Measurements from ENCODE around the gene TEX44. TPM values are rescaled to one million over a fixed set of nuclear protein-coding genes. Genes with fewer than 3 reads are reported as not detected.
A peak's percentile ranks its signal among the peaks of the same experiment; 100 is the strongest.

Gene TEX44
- total RNA-seq, 1 donor from 2014 or later, result not detected

DNA sequence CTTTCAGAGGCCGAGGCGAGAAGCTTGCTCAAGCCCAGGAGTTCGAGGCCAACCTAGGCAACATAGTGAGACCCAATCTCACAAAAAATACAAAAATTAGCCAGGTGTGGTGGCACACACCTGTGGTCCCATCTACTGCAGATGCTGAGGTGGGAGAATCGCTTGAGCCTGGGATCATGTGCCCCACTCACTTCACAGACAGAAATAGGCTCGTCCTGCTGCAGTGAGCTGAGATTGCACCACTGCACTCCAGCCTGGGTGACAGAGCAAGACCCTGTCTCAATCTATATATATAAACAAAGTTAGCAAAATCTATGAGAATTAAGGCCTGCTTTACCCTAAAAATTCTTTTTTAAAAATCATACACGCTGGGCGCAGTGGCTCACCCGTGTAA is 50.8 kb downstream of the TEX44 start:
- Histone ChIP-seq H3K9ac (ENCODE audit: low read depth in 1 of 3, low read length in 3 of 3) (peak overlapping the region; percentile 73 to 88 (median 86)), H3K36me3 (ENCODE audit: control insufficient read depth in 3 of 3, insufficient read depth in 3 of 3, low read length in 3 of 3) (no peaks in the 10 kb centered on the region), H3K9me3 (ENCODE audit: control insufficient read depth in 3 of 3, low read length in 3 of 3) (no peaks in the 10 kb centered on the region), H3K4me1 (ENCODE audit: control insufficient read depth in 3 of 3, insufficient read depth in 3 of 3, low read length in 3 of 3) (peaks cover 48 to 54% (median 53%) of the 10 kb centered on the region in 3 donors), H3K4me3 (ENCODE audit: low read length in 3 of 3) (peak overlapping the region; percentile 48 to 63 (median 50)), H3K27me3 (ENCODE audit: control insufficient read depth in 3 of 3, insufficient read depth in 3 of 3, low read length in 3 of 3) (no peaks in the 10 kb centered on the region), H3K27ac (ENCODE audit: low read depth, low read length) (peak overlapping the region; percentile 100)

Other genes with a start within 250 kb of the TEX44 start
- gene B3GNT7, start 197.2 kb upstream of the TEX44 start, total RNA-seq, result 0.52 TPM
- 110 TPM for gene NCL, start 128.4 kb upstream of the TEX44 start, total RNA-seq
- gene NMUR1, start 62.4 kb upstream of the TEX44 start, total RNA-seq, result 0.52 TPM
- gene PTMA, start 115.7 kb downstream of the TEX44 start, total RNA-seq, result 422 TPM
- gene PDE6D, start 188.4 kb downstream of the TEX44 start, total RNA-seq, result 14.1 TPM
- 10.4 TPM for gene COPS7B, start 193.6 kb downstream of the TEX44 start, total RNA-seq

All from skeletal muscle tissue (tissue), 4 donors.